NCI-H510A (cell line): ENCODE measurements around the gene TUBA8.
"Not testable (repeated sequence)": the region's sequence is repeated elsewhere in the genome, so short reads cannot be mapped to it uniquely, and the experiment has no call there.

Experiments
- DNase-seq: peaks from one replicate; lab custom pipeline; 2025; lab: John Stamatoyannopoulos, UW

The TUBA8 gene

GRCh38 chr22:18130699-18131429 is 20.3 kb downstream of the TUBA8 start:
- no peak for DNase-seq

GRCh38 chr22:18133452-18133851 is 22.8 kb downstream of the TUBA8 start:
- DNase-seq = no peak

- DNase-seq = no peak
These were observed 26.1 kb downstream of the TUBA8 start for GRCh38 chr22:18136563-18137320.

GRCh38 chr22:18141004-18141403 is 30.4 kb downstream of the TUBA8 start:
- DNase-seq = not testable (repeated sequence)

- no peak for DNase-seq
These were observed 33.5 kb downstream of the TUBA8 start for GRCh38 chr22:18144105-18144504.

GRCh38 chr22:18145676-18146388 is 35.2 kb downstream of the TUBA8 start:
- DNase-seq = peak; percentile 64

- DNase-seq = no peak
These were observed 35.8 kb downstream of the TUBA8 start for GRCh38 chr22:18146389-18146753.

- no peak for DNase-seq
These were observed 37.2 kb downstream of the TUBA8 start for GRCh38 chr22:18147791-18148190.

GRCh38 chr22:18148293-18148965 is 37.8 kb downstream of the TUBA8 start:
- no peak for DNase-seq

- DNase-seq = no peak
These were observed 41.9 kb downstream of the TUBA8 start for GRCh38 chr22:18152519-18152918.

GRCh38 chr22:18154821-18155390 is 44.3 kb downstream of the TUBA8 start:
- no peak for DNase-seq

- not testable (repeated sequence) for DNase-seq
These were observed 44.9 kb downstream of the TUBA8 start for GRCh38 chr22:18155546-18155945.

- DNase-seq = no peak
These were observed 46.5 kb downstream of the TUBA8 start for GRCh38 chr22:18156878-18157713.

- DNase-seq = no peak
These were observed 47.1 kb downstream of the TUBA8 start for GRCh38 chr22:18157714-18158028.

- not testable (repeated sequence) for DNase-seq
These were observed 50.0 kb downstream of the TUBA8 start for GRCh38 chr22:18160641-18161040.

GRCh38 chr22:18163843-18164242 is 53.2 kb downstream of the TUBA8 start:
- DNase-seq = not testable (repeated sequence)

GRCh38 chr22:18164584-18164983 is 54.0 kb downstream of the TUBA8 start:
- peak; percentile 37 for DNase-seq

GRCh38 chr22:18165356-18165755 is 54.7 kb downstream of the TUBA8 start:
- not testable (repeated sequence) for DNase-seq

- DNase-seq = not testable (repeated sequence)
These were observed 59.7 kb downstream of the TUBA8 start for GRCh38 chr22:18170284-18170683.

GRCh38 chr22:18172203-18172602 is 61.6 kb downstream of the TUBA8 start:
- DNase-seq = not testable (repeated sequence)

- not testable (repeated sequence) for DNase-seq
These were observed 62.2 kb downstream of the TUBA8 start for GRCh38 chr22:18172776-18173175.
